Neuron (in vitro differentiated cells): ENCODE data around the gene VSIG10L2.

Experiments
- H2AFZ ChIP-seq: one replicate; pipeline ENCODE4 v1.6.1; 2013; ENCODE audit warnings: low read depth, mild to moderate bottlenecking, inconsistent platforms, low read length, moderate library complexity
- H3K27me3 ChIP-seq: one replicate; pipeline ENCODE4 v1.6.1; 2013; ENCODE audit warnings: low read length; ENCODE audit not compliant: insufficient read depth
- H3K36me3 ChIP-seq: one replicate; pipeline ENCODE4 v1.6.1; 2013; ENCODE audit warnings: low read length; ENCODE audit not compliant: insufficient read depth
- H3K4me1 ChIP-seq: one replicate; pipeline ENCODE4 v1.6.1; 2013; ENCODE audit warnings: low read length; ENCODE audit not compliant: insufficient read depth
- H3K4me3 ChIP-seq: 2 replicates; pipeline ENCODE4 v1.5.1; 2013; ENCODE audit warnings: mild to moderate bottlenecking, low read length, moderate library complexity
- H3K9me3 ChIP-seq: one replicate; pipeline ENCODE4 v1.6.1; 2013; ENCODE audit warnings: low read length

Gene VSIG10L2

DNA sequence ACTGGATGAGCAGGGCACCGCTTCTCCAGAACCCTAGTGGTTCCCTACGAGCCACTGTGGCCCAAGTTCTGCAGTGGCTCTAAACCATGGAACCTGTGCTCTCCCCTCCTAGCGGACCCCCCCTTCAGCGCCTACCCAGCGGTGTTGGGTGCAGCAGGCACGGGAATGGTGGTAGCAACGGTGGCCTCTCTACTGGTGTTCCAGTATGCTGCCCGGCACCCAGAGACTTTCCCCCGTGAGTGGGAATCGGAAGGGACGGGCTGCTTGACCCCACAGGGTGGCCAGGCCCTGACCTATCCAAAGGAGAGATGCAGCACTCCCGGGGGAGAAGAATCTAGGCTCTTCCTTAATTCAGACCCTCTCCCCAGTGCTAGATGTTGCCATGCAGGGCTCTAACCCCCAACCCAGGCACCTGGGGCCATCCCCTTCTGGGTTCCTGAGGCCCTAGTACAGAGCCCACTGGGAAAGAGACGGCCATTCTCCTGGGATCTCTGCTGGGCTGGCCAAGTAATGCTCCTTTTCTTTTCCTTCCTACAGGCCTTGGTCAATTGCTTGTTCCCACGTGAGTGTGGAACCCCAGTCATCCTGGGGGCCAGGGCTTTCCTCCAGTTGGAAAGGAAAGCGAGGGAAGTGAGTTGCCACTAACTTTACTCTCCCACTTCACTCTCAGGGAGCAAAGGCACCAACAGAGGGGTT, 9.2 kb downstream of the VSIG10L2 start:
- H3K36me3 ChIP-seq = peaks cover 3% of the 10 kb centered on the region
- no peak overlapping the region for H2AFZ ChIP-seq
- H3K4me1 ChIP-seq = no peaks in the 10 kb centered on the region
- H3K9me3 ChIP-seq = peaks cover 7% of the 10 kb centered on the region
- H3K27me3 ChIP-seq = no peaks in the 10 kb centered on the region
- no peak overlapping the region for H3K4me3 ChIP-seq

DNA sequence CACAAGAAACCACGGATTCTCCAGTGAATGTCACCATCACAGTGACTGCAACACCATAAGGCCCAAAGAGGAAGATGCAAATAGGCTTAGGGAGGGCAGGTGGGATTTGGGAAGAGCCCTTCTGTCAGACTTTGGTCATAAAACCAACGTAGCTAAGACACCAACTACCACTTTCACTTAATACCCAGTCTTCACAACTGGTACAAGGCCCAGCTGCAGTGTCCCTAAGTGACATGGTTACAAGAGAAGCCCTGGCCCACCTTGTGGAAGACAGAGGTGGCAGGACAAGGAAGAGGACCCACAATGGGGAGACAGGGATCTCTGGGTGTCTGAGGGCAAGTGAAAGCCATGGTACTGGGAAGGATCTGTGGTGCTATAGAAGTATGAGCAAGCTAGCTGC, 10.0 kb downstream of the VSIG10L2 start:
- H3K4me3 ChIP-seq = no peak overlapping the region
- H3K36me3 ChIP-seq = peaks cover 4% of the 10 kb centered on the region
- H3K4me1 ChIP-seq = no peaks in the 10 kb centered on the region
- no peak overlapping the region for H2AFZ ChIP-seq
- no peaks in the 10 kb centered on the region for H3K27me3 ChIP-seq
- peaks cover 7% of the 10 kb centered on the region for H3K9me3 ChIP-seq

DNA sequence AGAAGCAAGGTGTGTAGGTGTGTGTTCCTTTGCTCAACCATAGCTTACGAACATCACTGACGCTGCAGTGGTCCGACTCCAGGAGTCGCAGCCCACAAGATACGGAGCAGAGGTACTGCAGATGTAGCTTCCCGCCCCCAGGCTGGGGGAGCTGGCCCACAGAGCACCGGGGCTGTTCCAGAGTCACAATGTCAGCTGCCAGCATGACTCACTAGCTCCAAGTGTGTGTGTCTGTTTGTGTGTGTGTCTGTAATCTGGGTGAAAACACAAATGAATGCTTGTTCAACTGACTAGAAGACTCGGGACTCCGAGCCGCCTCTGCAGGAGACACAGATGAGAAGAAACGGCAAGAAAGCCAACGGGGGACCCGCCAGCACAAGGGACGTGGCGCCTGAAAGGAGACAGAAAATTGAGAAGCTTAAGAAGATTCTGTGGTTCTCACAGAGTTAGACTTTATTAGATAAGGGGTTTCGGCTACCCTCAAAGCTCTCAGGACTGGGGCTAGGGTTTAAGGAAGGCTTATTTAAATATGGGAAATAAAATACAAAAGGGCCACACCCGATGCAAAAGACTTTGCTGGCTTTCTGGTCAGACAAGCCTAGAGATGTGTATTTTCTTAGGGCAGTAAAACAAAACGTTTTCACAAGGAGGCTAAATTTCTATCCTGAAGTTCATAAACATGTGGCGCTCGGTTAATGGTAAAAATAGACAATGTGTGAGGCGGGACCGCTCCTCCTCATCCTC, 10.7 kb downstream of the VSIG10L2 start:
- peaks cover 8% of the 10 kb centered on the region for H3K36me3 ChIP-seq
- H2AFZ ChIP-seq = no peak overlapping the region

DNA sequence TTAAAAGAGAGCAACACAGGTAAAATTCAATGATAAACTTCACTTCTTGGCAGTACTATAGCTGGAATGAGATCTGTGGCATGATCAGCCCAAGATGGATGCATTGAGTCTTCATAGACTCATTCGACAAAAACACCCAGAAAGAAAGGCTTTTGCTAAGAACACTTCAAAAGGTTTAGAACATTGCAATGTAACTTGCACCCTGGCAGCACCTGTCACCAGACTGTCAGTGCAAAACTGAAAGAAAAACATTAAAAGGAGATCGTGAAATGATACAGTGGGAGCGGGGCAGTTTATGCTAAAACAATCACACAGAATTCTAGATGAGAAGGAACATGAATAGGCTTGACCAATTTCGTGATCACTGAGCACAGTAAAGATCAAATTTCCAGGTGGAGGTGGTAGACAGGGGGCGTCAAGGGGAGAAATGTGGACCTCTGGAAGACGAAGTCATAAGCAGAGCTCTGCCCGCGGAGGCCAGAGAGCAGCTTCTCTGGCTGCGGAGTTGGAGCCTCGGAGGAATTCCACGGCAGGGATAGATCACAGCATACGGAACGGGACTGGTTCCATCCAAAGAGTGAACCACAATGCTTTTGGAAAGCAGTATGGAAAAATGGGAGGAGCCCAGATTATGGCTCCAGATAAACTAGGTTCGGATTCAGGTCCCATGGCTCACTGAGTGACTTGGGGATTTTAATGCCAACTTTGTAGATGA, 11.9 kb downstream of the VSIG10L2 start:
- H3K4me3 ChIP-seq = no peak overlapping the region
- H2AFZ ChIP-seq = no peak overlapping the region
- H3K9me3 ChIP-seq = peaks cover 11% of the 10 kb centered on the region
- H3K4me1 ChIP-seq = no peaks in the 10 kb centered on the region
- H3K36me3 ChIP-seq = peaks cover 8% of the 10 kb centered on the region
- H3K27me3 ChIP-seq = no peaks in the 10 kb centered on the region

More for the DNA sequence above, 10.7 kb downstream of the VSIG10L2 start:
- Histone ChIP-seq H3K4me1 (no peaks in the 10 kb centered on the region), H3K27me3 (no peaks in the 10 kb centered on the region), H3K9me3 (peaks cover 7% of the 10 kb centered on the region), H3K4me3 (no peak overlapping the region)

DNA sequence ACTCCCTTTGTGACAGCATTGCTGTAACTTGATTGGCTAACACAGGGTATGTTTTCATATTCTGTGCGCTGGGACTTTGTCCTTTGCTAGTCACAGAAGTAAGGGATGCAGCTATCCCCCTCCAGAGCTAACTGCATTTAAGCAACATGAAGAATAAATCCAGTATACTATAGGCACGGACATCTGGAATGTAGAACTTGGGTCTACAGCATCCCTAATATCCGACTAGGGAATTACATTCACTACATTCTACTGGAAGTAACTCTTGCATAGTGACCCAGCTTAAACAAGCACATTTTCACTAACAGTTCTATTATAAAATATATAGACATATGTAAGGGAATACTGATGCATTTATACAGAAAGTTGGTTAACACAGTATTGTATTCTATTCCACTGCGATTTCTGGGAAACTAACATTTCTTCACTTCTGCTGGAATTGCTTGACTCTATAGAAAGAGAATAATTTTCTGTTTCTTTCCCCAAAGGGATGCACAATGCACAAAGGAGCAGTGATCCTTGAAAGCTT, 13.1 kb downstream of the VSIG10L2 start:
- H3K4me1 ChIP-seq = no peaks in the 10 kb centered on the region
- peaks cover 8% of the 10 kb centered on the region for H3K36me3 ChIP-seq
- H2AFZ ChIP-seq = no peak overlapping the region
- no peak overlapping the region for H3K4me3 ChIP-seq
- no peaks in the 10 kb centered on the region for H3K27me3 ChIP-seq
- H3K9me3 ChIP-seq = peaks cover 11% of the 10 kb centered on the region

DNA sequence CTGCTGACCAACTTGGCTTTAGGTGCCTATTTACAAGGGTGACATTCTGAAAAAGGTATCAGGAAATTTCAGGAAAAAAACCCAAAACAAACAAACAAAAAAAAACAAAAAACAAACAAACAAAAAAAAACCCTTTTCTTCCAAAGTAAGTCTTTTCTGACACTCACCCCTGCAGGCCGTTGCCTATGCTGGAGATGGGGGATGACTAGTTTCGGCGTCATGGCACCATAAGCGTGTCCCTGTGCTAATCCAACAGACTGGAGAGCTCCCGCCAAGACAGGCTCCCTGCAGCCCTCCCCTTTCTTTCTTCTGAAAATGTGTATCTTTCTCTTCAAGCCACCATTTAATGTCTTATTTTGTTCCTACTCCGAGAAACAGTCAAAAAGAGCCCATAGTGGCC, 13.7 kb downstream of the VSIG10L2 start:
- Histone ChIP-seq H2AFZ (no peak overlapping the region), H3K27me3 (no peaks in the 10 kb centered on the region), H3K9me3 (peaks cover 11% of the 10 kb centered on the region), H3K36me3 (peaks cover 8% of the 10 kb centered on the region), H3K4me3 (no peak overlapping the region), H3K4me1 (no peaks in the 10 kb centered on the region)

DNA sequence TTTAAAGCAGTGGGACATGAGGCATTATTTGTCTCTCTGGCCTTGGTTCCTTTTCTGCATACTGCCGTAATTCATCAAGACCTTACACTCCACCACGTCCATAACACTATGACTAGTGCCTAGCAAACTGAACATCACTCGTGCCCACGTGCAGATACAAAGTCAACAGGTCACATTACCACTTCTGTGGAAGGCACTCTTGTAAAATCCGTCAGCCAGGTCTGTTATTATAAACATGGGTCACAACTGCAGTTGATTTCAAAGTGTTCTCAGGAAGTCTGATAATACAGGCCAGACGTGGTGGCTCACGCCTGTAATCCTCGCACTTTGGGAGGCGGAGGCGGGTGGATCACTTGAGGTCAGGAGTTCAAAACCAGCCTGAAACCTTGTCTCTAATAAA, 14.1 kb downstream of the VSIG10L2 start:
- H3K9me3 ChIP-seq = peaks cover 11% of the 10 kb centered on the region
- H3K4me1 ChIP-seq = no peaks in the 10 kb centered on the region
- peaks cover 8% of the 10 kb centered on the region for H3K36me3 ChIP-seq
- no peaks in the 10 kb centered on the region for H3K27me3 ChIP-seq
- no peak overlapping the region for H3K4me3 ChIP-seq
- H2AFZ ChIP-seq = no peak overlapping the region

DNA sequence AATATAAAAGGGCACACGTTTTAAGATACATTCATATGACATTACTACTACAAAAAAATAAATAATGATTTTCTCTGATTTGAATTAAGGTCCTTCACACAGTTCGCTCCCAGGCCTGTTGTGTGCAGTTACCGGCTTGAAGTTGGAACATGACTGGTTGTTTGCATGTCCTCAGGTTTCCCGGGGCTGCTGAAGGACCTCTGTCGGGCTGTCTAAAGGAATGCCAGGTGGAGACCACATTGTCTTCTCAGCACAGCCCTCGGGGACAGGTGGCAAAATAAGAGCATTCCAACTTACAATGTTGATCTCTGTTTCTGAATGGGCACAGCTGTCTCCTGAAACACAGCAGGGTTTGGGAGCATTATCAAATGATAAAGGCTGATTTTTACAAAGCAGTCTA, 14.9 kb downstream of the VSIG10L2 start:
- H2AFZ ChIP-seq = no peak overlapping the region
- peaks cover 12% of the 10 kb centered on the region for H3K9me3 ChIP-seq
- H3K36me3 ChIP-seq = peaks cover 8% of the 10 kb centered on the region
- no peaks in the 10 kb centered on the region for H3K27me3 ChIP-seq
- no peaks in the 10 kb centered on the region for H3K4me1 ChIP-seq
- no peak overlapping the region for H3K4me3 ChIP-seq

DNA sequence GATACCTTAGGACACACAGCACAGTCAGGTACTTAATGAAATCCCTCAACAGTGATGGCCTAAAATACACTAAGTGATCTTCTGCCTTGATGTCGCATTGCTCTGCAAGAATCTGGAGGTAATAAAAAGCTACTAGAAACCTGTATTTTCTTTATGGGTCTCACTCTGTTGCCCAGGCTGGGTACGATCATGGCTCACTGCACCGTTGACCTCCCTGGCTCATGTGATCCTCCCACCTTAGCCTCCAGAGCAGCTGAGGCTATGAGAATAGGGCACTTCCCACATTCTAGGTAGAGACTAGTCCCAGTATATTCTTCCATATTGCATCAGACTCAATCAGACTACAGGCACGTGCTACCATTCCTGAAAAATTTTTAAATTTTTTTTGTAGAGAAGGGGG, 21.7 kb downstream of the VSIG10L2 start:
- Histone ChIP-seq H3K4me3 (no peak overlapping the region), H3K9me3 (peaks cover 1% of the 10 kb centered on the region), H3K36me3 (no peaks in the 10 kb centered on the region)

DNA sequence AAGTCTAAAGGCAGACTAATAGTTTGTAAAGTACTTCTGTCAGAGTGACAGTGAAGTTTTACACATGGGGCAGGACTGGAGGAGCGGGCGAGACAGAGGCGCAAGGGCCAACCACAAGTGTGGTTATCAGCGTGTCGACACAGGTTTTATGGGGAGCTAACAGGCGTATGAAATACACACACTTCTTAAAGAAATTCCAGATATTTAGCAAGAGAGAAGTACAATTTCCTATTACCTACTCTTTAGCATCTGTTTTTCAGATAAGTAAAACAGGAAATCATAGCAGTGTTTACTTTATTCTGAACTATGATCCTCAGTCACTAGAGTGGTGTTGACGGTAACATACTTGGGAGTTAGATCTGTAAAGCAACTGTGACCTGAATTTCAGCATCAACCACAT, 22.5 kb downstream of the VSIG10L2 start:
- Histone ChIP-seq H3K9me3 (peaks cover 1% of the 10 kb centered on the region), H3K4me1 (no peaks in the 10 kb centered on the region), H3K4me3 (no peak overlapping the region), H2AFZ (no peak overlapping the region), H3K27me3 (no peaks in the 10 kb centered on the region), H3K36me3 (no peaks in the 10 kb centered on the region)

More for the DNA sequence above, 21.7 kb downstream of the VSIG10L2 start:
- Histone ChIP-seq H3K4me1 (no peaks in the 10 kb centered on the region), H3K27me3 (no peaks in the 10 kb centered on the region), H2AFZ (no peak overlapping the region)

DNA sequence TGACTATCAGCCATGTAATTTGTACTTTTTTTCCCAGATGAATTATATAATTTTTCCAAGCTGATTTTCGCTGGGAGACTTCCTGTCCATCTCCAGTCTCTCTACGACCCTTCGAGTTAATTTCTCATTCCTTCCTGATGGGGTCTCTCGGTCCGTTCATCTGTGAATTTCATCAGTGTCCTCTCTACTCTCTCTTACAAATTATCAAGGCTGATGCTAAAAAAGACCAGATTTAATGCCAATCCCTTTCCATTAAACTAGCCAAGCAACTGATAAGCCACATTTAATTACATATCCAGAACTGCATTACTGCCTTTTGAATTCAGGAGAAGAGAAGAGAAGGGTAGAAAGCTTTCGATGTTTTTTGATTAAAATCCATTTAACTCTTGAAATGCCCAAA, 25.8 kb downstream of the VSIG10L2 start:
- Histone ChIP-seq H3K4me1 (no peaks in the 10 kb centered on the region), H3K27me3 (no peaks in the 10 kb centered on the region), H3K36me3 (no peaks in the 10 kb centered on the region), H3K9me3 (no peaks in the 10 kb centered on the region), H3K4me3 (no peak overlapping the region), H2AFZ (no peak overlapping the region)

DNA sequence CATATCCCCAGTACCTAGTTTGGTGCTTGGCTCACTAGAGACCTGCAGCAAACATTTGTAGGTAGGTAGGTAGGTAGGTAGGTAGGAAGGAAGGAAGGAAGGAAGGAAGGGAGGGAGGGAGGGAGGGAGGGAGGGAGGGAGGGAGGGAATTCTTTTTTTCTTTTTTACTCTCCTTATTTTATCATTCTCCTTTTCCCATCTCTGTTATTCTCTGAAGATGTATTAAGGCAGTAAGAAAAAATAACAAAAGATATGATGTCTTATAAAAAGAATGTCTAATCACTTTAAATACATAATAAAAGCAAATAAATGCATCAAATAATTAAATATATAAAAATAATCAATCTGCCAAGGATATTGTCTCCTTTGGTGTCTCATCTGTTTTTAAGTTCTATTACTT, 28.4 kb downstream of the VSIG10L2 start:
- Histone ChIP-seq H3K4me1 (peaks cover 15% of the 10 kb centered on the region), H2AFZ (no peak overlapping the region), H3K36me3 (no peaks in the 10 kb centered on the region), H3K4me3 (no peak overlapping the region), H3K27me3 (no peaks in the 10 kb centered on the region), H3K9me3 (no peaks in the 10 kb centered on the region)

DNA sequence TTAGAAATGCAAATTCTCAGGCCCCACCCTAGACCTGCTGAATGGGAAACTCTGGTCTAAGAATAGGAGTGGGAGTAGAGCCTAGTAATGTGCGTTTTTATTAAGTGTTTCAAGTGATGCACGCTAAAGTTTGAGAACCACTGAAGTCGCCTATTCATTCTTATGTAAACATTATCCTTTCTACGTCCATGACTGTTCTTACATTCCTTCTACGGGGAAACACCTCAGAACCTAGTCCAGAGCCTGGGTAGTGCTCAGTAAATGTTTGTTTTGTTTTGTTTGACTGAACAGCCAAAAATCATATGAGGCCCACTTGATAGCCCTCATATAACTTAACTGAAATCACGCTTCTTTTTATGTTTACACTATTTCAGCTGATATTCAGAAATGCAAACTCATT, 29.8 kb downstream of the VSIG10L2 start:
- peaks cover 28% of the 10 kb centered on the region for H3K4me1 ChIP-seq
- H3K4me3 ChIP-seq = no peak overlapping the region
- no peak overlapping the region for H2AFZ ChIP-seq
- H3K27me3 ChIP-seq = no peaks in the 10 kb centered on the region
- H3K36me3 ChIP-seq = no peaks in the 10 kb centered on the region
- no peaks in the 10 kb centered on the region for H3K9me3 ChIP-seq
